Loucy (cell line): ENCODE results near the gene KCNV2.

Source experiments
- H2AFZ ChIP-seq: fragments of 200-600 bp; sonication (generic); 2 replicates; pipeline ENCODE4 v1.6.0; 2016; ENCODE audit warnings: antibody characterized with exemption, mild to moderate bottlenecking, low read length, moderate library complexity
- H3F3A ChIP-seq: fragments of 200-600 bp; 2 replicates; pipeline ENCODE4 v1.6.0; 2016; ENCODE audit warnings: antibody characterized with exemption, low read depth, mild to moderate bottlenecking
- H3K27me3 ChIP-seq: fragments of 200-600 bp; sonication (generic); 2 replicates; pipeline ENCODE4 v1.6.1; 2014; ENCODE audit warnings: low read length, mild to moderate bottlenecking; ENCODE audit not compliant: insufficient read depth, poor library complexity, severe bottlenecking
- H3K36me3 ChIP-seq: fragments of 200-600 bp; sonication (generic); 2 replicates; pipeline ENCODE4 v1.6.1; 2016; ENCODE audit warnings: low read length; ENCODE audit not compliant: insufficient read depth
- H3K4me1 ChIP-seq: fragments of 200-600 bp; sonication (generic); 2 replicates; pipeline ENCODE4 v1.5.1; 2014; ENCODE audit warnings: low read length, mild to moderate bottlenecking; ENCODE audit not compliant: insufficient read depth, poor library complexity, severe bottlenecking
- H3K4me2 ChIP-seq: fragments of 200-600 bp; sonication (generic); 2 replicates; pipeline ENCODE4 v1.6.0; 2014; ENCODE audit warnings: antibody characterized with exemption, low read length, low read depth, mild to moderate bottlenecking; ENCODE audit not compliant: poor library complexity, severe bottlenecking
- H3K4me3 ChIP-seq: fragments of 200-600 bp; sonication (generic); 2 replicates; pipeline ENCODE4 v1.5.1; 2014; ENCODE audit warnings: low read length, mild to moderate bottlenecking, mixed read lengths; ENCODE audit not compliant: poor library complexity, severe bottlenecking
- H3K79me2 ChIP-seq: fragments of 200-600 bp; sonication (generic); 2 replicates; pipeline ENCODE4 v1.6.1; 2014; ENCODE audit warnings: low read length; ENCODE audit not compliant: insufficient read depth
- H3K9ac ChIP-seq: fragments of 200-600 bp; sonication (generic); 2 replicates; pipeline ENCODE4 v1.6.0; 2014; ENCODE audit warnings: mild to moderate bottlenecking, low read depth, low read length, moderate library complexity; ENCODE audit not compliant: poor library complexity, severe bottlenecking
- H3K9me2 ChIP-seq: fragments of 200-600 bp; sonication (generic); replicated peaks from 2 replicates; pipeline ENCODE4 v1.6.1; 2016; ENCODE audit warnings: low read depth, low read length, mixed read lengths
- H3K9me3 ChIP-seq: fragments of 200-600 bp; sonication (generic); 2 replicates; pipeline ENCODE4 v1.6.1; 2014; ENCODE audit warnings: mild to moderate bottlenecking, antibody characterized with exemption, low read length, low read depth; ENCODE audit not compliant: insufficient read depth
- H4K20me1 ChIP-seq: fragments of 200-600 bp; sonication (generic); 2 replicates; pipeline ENCODE4 v1.6.0; 2014; ENCODE audit warnings: antibody characterized with exemption, low read length, mild to moderate bottlenecking; ENCODE audit not compliant: insufficient read depth, poor library complexity, severe bottlenecking
- CTCF ChIP-seq: fragments of 200-600 bp; sonication (generic); conservative IDR thresholded peaks from 2 replicates; pipeline ENCODE4 v1.5.1; 2014; ENCODE audit warnings: mild to moderate bottlenecking, antibody characterized with exemption, low read length
- EZH2phosphoT487 ChIP-seq: fragments of 200-600 bp; IDR thresholded peaks from 2 replicates; pipeline ENCODE4 v1.6.1; 2018; ENCODE audit warnings: antibody characterized with exemption, mild to moderate bottlenecking, moderate library complexity, borderline replicate concordance

The KCNV2 gene

GRCh38 chr9:2743937-2744529 is 26.7 kb downstream of the KCNV2 start:
- Histone ChIP-seq H3K27me3 (no peaks in the 10 kb centered on the region), H2AFZ (no peak overlapping the region), H3K4me1 (peaks cover 12% of the 10 kb centered on the region), H3K4me2 (no peak overlapping the region), H3K36me3 (no peaks in the 10 kb centered on the region), H3K9me3 (no peaks in the 10 kb centered on the region), H4K20me1 (no peaks in the 10 kb centered on the region), H3K4me3 (no peak overlapping the region), H3F3A (no peaks in the 10 kb centered on the region), H3K9me2 (no peaks in the 10 kb centered on the region), H3K79me2 (no peaks in the 10 kb centered on the region), H3K9ac (no peak overlapping the region)
- TF ChIP-seq CTCF (no peak), EZH2phosphoT487 (no peak)

- no peaks in the 10 kb centered on the region for H4K20me1 ChIP-seq
- no peak overlapping the region for H3K4me2 ChIP-seq
- no peaks in the 10 kb centered on the region for H3K27me3 ChIP-seq
- no peak overlapping the region for H3K4me3 ChIP-seq
- no peaks in the 10 kb centered on the region for H3K9me2 ChIP-seq
- H3F3A ChIP-seq, result no peaks in the 10 kb centered on the region
- no peaks in the 10 kb centered on the region for H3K9me3 ChIP-seq
- H2AFZ ChIP-seq, result no peak overlapping the region
- no peaks in the 10 kb centered on the region for H3K36me3 ChIP-seq
- peaks cover 5% of the 10 kb centered on the region for H3K4me1 ChIP-seq
- H3K9ac ChIP-seq, result no peak overlapping the region
- no peaks in the 10 kb centered on the region for H3K79me2 ChIP-seq
- no peak for TF ChIP-seq CTCF
- no peak for TF ChIP-seq EZH2phosphoT487
Measured at GRCh38 chr9:2745560-2746380, 28.5 kb downstream of the KCNV2 start.

- Histone ChIP-seq H3K9me2 (no peaks in the 10 kb centered on the region), H3K36me3 (no peaks in the 10 kb centered on the region), H2AFZ (no peak overlapping the region), H3K9ac (no peak overlapping the region), H3K4me1 (peaks cover 5% of the 10 kb centered on the region), H3K79me2 (no peaks in the 10 kb centered on the region), H3F3A (no peaks in the 10 kb centered on the region), H4K20me1 (no peaks in the 10 kb centered on the region), H3K9me3 (no peaks in the 10 kb centered on the region), H3K4me2 (no peak overlapping the region), H3K4me3 (no peak overlapping the region), H3K27me3 (no peaks in the 10 kb centered on the region)
- TF ChIP-seq EZH2phosphoT487, result no peak
- TF ChIP-seq CTCF, result no peak
Measured at GRCh38 chr9:2749485-2749884, 32.2 kb downstream of the KCNV2 start.
